ENCODE results near the gene CES5A. TPM values are rescaled to one million over a fixed set of nuclear protein-coding genes. Genes with fewer than 3 reads are reported as not detected.
"Not testable (repeated sequence)": the region's sequence is repeated elsewhere in the genome, so short reads cannot be mapped to it uniquely, and the experiment has no call there.

CES5A gene
- total RNA-seq, 1 donor from 2014 or later, result not detected

DNA sequence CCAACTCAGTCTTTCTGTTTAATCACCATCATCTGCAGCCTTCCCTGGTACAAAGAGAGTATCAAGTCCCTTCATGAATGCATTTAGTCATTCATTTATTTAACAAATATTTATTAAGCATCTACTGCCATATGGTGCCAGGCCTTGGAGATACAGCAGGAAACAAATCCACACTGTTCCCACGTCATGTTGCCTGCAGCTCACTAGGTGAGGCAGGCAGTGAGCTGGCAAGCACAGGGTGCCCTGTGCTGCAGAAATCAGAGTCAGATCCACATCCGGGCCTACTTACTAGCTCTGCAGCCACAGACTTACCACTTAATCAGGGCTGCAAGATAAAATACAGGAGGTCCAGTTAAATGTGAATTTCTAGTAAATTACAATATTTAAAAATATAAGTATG is 38.5 kb upstream of the CES5A start:
- no peaks in the 10 kb centered on the region for H3K4me1 Mint-ChIP-seq (ENCODE audit: low read depth)
- no peak overlapping the region for H3K27ac Mint-ChIP-seq (ENCODE audit: unreplicated experiment)
- H3K36me3 Mint-ChIP-seq (ENCODE audit: low read depth), result no peaks in the 10 kb centered on the region
- peaks cover 6% of the 10 kb centered on the region for H3K27me3 Mint-ChIP-seq (ENCODE audit: low read depth)
- no peak for DNase-seq (ENCODE audit: low spot score)
- TF ChIP-seq, protein P1, sequence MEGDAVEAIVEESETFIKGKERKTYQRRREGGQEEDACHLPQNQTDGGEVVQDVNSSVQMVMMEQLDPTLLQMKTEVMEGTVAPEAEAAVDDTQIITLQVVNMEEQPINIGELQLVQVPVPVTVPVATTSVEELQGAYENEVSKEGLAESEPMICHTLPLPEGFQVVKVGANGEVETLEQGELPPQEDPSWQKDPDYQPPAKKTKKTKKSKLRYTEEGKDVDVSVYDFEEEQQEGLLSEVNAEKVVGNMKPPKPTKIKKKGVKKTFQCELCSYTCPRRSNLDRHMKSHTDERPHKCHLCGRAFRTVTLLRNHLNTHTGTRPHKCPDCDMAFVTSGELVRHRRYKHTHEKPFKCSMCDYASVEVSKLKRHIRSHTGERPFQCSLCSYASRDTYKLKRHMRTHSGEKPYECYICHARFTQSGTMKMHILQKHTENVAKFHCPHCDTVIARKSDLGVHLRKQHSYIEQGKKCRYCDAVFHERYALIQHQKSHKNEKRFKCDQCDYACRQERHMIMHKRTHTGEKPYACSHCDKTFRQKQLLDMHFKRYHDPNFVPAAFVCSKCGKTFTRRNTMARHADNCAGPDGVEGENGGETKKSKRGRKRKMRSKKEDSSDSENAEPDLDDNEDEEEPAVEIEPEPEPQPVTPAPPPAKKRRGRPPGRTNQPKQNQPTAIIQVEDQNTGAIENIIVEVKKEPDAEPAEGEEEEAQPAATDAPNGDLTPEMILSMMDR (IDR thresholded peaks at IDR 0.05), result no peak
- H3K9me3 Mint-ChIP-seq (ENCODE audit: low read depth), result peaks cover 4% of the 10 kb centered on the region
- H3K4me3 Mint-ChIP-seq (ENCODE audit: unreplicated experiment), result no peak overlapping the region

DNA sequence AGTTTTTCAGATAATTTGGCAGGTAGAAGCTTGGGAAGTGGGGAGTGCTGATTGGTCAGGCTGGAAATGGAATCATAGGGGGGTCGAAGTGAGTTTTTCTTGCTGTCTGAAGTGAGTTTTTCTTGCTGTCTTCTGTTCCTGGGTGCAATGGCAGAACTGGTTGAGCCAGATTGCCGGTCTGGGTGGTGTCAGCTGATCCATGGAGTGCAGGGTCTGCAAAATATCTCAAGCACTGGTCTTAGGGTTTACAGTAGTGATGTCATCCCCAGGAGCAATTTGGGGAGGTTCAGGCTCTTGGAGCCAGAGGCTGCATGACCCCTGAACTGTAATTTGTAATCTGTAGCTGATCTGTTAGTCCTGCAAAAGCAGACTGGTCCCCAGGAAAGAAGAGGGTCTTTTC is 37.9 kb upstream of the CES5A start:
- DNase-seq (ENCODE audit: low spot score); H3K36me3 Mint-ChIP-seq (ENCODE audit: low read depth); H3K27ac Mint-ChIP-seq (ENCODE audit: unreplicated experiment); H3K27me3 Mint-ChIP-seq (ENCODE audit: low read depth); H3K4me1 Mint-ChIP-seq (ENCODE audit: low read depth); H3K9me3 Mint-ChIP-seq (ENCODE audit: low read depth); H3K4me3 Mint-ChIP-seq (ENCODE audit: unreplicated experiment): not testable (repeated sequence)

DNA sequence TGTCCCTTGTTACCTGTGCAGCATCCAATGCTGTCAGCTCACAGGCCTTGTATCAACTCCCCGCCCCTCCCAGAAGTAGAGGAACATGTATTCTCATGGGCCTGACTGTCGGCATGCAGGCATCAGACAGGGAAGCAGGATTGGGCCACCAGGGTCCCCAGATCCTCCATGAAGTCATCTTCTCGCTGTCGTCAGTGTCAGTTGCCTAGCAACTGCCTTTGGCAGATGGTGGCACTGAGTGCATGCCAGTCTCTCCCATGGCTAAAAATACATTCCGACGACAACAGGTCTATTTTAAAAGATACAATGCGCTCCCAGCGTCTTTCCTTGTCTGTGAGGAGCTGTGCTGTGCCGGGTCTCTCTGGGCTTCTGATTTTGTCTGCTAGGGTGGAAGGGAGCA is 36.8 kb upstream of the CES5A start:
- no peak overlapping the region for H3K4me3 Mint-ChIP-seq (ENCODE audit: unreplicated experiment)
- no peaks in the 10 kb centered on the region for H3K36me3 Mint-ChIP-seq (ENCODE audit: low read depth)
- no peaks in the 10 kb centered on the region for H3K4me1 Mint-ChIP-seq (ENCODE audit: low read depth)
- H3K27ac Mint-ChIP-seq (ENCODE audit: unreplicated experiment), result no peak overlapping the region
- DNase-seq (ENCODE audit: low spot score), result no peak
- peaks cover 6% of the 10 kb centered on the region for H3K27me3 Mint-ChIP-seq (ENCODE audit: low read depth)
- TF ChIP-seq, protein P1 (IDR thresholded peaks at IDR 0.05), result no peak
- H3K9me3 Mint-ChIP-seq (ENCODE audit: low read depth), result peaks cover 4% of the 10 kb centered on the region

DNA sequence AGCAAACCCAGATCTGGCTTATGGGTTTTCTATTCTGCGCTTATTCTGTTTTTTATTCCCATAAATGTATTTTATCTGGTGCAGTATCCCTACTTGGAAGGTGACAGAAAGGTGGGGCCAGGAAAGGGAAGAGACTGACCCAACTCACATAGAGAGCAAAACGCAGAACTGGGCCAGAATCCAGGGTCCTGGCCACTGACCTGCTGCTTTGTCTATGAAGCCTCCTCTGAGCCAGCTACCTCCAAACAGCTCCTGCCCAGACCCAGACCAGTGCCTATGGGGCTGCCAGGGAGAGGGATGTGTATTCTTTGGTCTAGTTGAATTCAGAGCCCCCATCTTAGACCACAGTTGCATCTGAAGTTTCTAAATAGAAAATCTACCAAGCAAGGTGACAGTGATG is 36.4 kb upstream of the CES5A start:
- peaks cover 6% of the 10 kb centered on the region for H3K27me3 Mint-ChIP-seq (ENCODE audit: low read depth)
- peaks cover 4% of the 10 kb centered on the region for H3K9me3 Mint-ChIP-seq (ENCODE audit: low read depth)
- H3K27ac Mint-ChIP-seq (ENCODE audit: unreplicated experiment), result no peak overlapping the region
- no peaks in the 10 kb centered on the region for H3K36me3 Mint-ChIP-seq (ENCODE audit: low read depth)
- H3K4me3 Mint-ChIP-seq (ENCODE audit: unreplicated experiment), result no peak overlapping the region
- DNase-seq (ENCODE audit: low spot score), result no peak
- TF ChIP-seq, protein P1 (IDR thresholded peaks at IDR 0.05), result no peak
- no peaks in the 10 kb centered on the region for H3K4me1 Mint-ChIP-seq (ENCODE audit: low read depth)

DNA sequence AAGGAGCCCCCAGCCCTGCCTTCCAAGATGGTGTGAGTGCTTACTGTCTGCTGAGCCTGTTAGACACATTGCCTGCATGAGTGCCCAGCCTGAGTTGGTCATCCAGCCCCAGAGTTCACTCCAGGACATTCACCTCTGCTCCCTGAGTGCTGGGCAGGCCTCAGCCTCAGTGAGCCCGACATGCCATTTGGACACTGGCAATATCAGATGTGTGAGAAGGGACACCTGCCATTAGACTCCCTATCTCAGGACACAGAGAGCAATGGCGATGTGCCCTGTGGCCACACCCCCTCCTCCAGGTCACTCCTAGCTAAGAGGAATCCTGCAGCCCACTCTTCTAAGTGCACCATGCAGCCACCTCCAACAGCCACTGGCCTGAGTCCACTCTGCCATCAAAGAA is 34.7 kb upstream of the CES5A start:
- TF ChIP-seq, protein P1 (IDR thresholded peaks at IDR 0.05), result no peak
- Mint-ChIP-seq H3K4me3 (ENCODE audit: unreplicated experiment) (no peak overlapping the region), H3K27ac (ENCODE audit: unreplicated experiment) (no peak overlapping the region), H3K36me3 (ENCODE audit: low read depth) (no peaks in the 10 kb centered on the region), H3K9me3 (ENCODE audit: low read depth) (peaks cover 4% of the 10 kb centered on the region), H3K4me1 (ENCODE audit: low read depth) (no peaks in the 10 kb centered on the region), H3K27me3 (ENCODE audit: low read depth) (peaks cover 6% of the 10 kb centered on the region)
- DNase-seq (ENCODE audit: low spot score), result no peak

DNA sequence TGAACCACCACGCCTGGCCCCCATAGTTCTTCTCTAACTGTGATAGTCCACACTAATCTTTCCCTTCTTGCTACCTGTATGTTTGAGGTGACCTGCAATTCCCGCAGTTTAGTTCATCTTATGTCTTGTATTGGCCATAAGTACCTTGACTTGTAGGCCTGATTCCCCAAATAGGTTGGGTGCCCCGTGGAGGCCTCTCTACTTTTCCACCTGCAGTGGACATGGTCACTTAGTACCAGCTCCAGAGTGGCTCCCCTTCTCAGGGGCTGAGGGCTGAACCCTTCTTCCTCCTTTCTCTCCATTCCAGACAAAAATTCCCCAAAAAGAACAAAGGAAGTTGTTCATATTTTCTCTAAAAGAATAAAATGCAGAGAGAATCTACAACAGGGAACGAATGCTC is 33.5 kb upstream of the CES5A start:
- Mint-ChIP-seq H3K36me3 (ENCODE audit: low read depth) (no peaks in the 10 kb centered on the region), H3K4me1 (ENCODE audit: low read depth) (no peaks in the 10 kb centered on the region), H3K9me3 (ENCODE audit: low read depth) (peaks cover 13% of the 10 kb centered on the region), H3K4me3 (ENCODE audit: unreplicated experiment) (no peak overlapping the region), H3K27me3 (ENCODE audit: low read depth) (peaks cover 6% of the 10 kb centered on the region), H3K27ac (ENCODE audit: unreplicated experiment) (no peak overlapping the region)
- TF ChIP-seq, protein P1 (IDR thresholded peaks at IDR 0.05), result no peak
- DNase-seq (ENCODE audit: low spot score), result no peak

All from chondrocyte (in vitro differentiated cells).